IMR-90 (cell line): Measurements from ENCODE around the gene IL1RL1. TPM values are rescaled to one million over a fixed set of nuclear protein-coding genes. Genes with fewer than 3 reads are reported as not detected.

ENCODE experiments used
- ATAC-seq: fragments of 200-7000 bp; cut with Tn5 transposase; 2 replicates; pipeline ENCODE4 v1.9.1; 2020; ENCODE audit warnings: low read depth, mild to moderate bottlenecking, moderate library complexity
- BruUV-seq: library from RNA; stranded (reverse); fragments of 400-500 nt; replicated peaks from 2 replicates; lab custom pipeline; 2021; lab: Mats Ljungman, UMichigan
- CTCF ChIA-PET: fragments of 300-600 bp; formaldehyde crosslinking; extraction: SDS; loops from one replicate; lab custom pipeline; 2021; ENCODE audit warnings: antibody characterized with exemption; lab: Yijun Ruan, JAX
- POLR2A ChIA-PET: fragments of 300-600 bp; sonication (Branson Sonifier 250); formaldehyde crosslinking; loops from one replicate; lab custom pipeline; 2022; ENCODE audit warnings: antibody characterized with exemption; ENCODE audit not compliant: unreplicated experiment; lab: Charles Lee
- DNase-seq: peaks from one replicate; pipeline ENCODE4 v3.0.0; 2013
- H2AFZ ChIP-seq: replicated peaks from 2 replicates; pipeline ENCODE3; 2013; ENCODE audit warnings: low read length, mild to moderate bottlenecking; ENCODE audit not compliant: poor library complexity
- H2AK5ac ChIP-seq: 2 replicates; pipeline ENCODE4 v1.6.1; 2013; ENCODE audit warnings: low read depth, low read length, inconsistent platforms
- H2AK9ac ChIP-seq: replicated peaks from 2 replicates; pipeline ENCODE3; 2013; ENCODE audit warnings: mild to moderate bottlenecking, low read depth, low read length, moderate library complexity; ENCODE audit not compliant: poor library complexity
- H2BK120ac ChIP-seq: 2 replicates; pipeline ENCODE4 v1.6.1; 2013; ENCODE audit warnings: low read depth, low read length, inconsistent platforms
- H2BK15ac ChIP-seq: 3 replicates; pipeline ENCODE4 v1.6.1; 2013; ENCODE audit warnings: low read depth, low read length, inconsistent platforms
- H2BK20ac ChIP-seq: 2 replicates; pipeline ENCODE4 v1.6.1; 2013; ENCODE audit warnings: low read depth, mild to moderate bottlenecking, inconsistent platforms, low read length, moderate library complexity
- H2BK5ac ChIP-seq: 2 replicates; pipeline ENCODE4 v1.6.1; 2013; ENCODE audit warnings: mild to moderate bottlenecking, low read depth, low read length, inconsistent platforms; ENCODE audit not compliant: poor library complexity, severe bottlenecking
- H3K14ac ChIP-seq: replicated peaks from 2 replicates; pipeline ENCODE4 v1.6.1; 2013; ENCODE audit warnings: low read depth, low read length, inconsistent platforms
- H3K18ac ChIP-seq: 2 replicates; pipeline ENCODE4 v1.6.1; 2013; ENCODE audit warnings: low read depth, low read length, control low read depth
- H3K23ac ChIP-seq: 2 replicates; pipeline ENCODE4 v1.6.1; 2013; ENCODE audit warnings: low read depth, low read length, inconsistent platforms
- H3K27ac ChIP-seq: 2 replicates; pipeline ENCODE4 v1.5.1; 2013; ENCODE audit warnings: mild to moderate bottlenecking, control low read depth, low read length; ENCODE audit not compliant: insufficient read depth
- H3K27me3 ChIP-seq: 2 replicates; pipeline ENCODE4 v1.6.1; 2013; ENCODE audit warnings: low read length; ENCODE audit not compliant: control insufficient read depth, insufficient read depth
- H3K36me3 ChIP-seq: 2 replicates; pipeline ENCODE4 v1.6.1; 2013; ENCODE audit warnings: low read length, mixed read lengths; ENCODE audit not compliant: control insufficient read depth, insufficient read depth
- H3K4ac ChIP-seq: 2 replicates; pipeline ENCODE4 v1.6.1; 2013; ENCODE audit warnings: low read depth, low read length, inconsistent platforms
- H3K4me1 ChIP-seq: 2 replicates; pipeline ENCODE4 v1.6.1; 2013; ENCODE audit warnings: low read length, mixed read lengths; ENCODE audit not compliant: control insufficient read depth, insufficient read depth
- H3K4me2 ChIP-seq: 2 replicates; pipeline ENCODE4 v1.6.1; 2013; ENCODE audit warnings: low read depth, mild to moderate bottlenecking, control low read depth, low read length, moderate library complexity
- H3K4me3 ChIP-seq: 2 replicates; pipeline ENCODE4 v1.5.1; 2013; ENCODE audit warnings: low read depth, mild to moderate bottlenecking, control low read depth, low read length, moderate library complexity; ENCODE audit not compliant: insufficient read depth
- H3K56ac ChIP-seq: 2 replicates; pipeline ENCODE4 v1.6.1; 2013; ENCODE audit warnings: low read length, inconsistent platforms; ENCODE audit not compliant: insufficient read depth; ENCODE audit errors: extremely low read depth
- H3K79me1 ChIP-seq, 2 experiments: 2 replicates each; pipeline ENCODE4 v1.6.1; 2013; ENCODE audit warnings: low read length in 2 of 2, inconsistent platforms in 1 of 2, low read depth in 1 of 2
- H3K9ac ChIP-seq: 2 replicates; pipeline ENCODE4 v1.6.1; 2013; ENCODE audit warnings: low read depth, low read length, control low read depth
- H3K9me1 ChIP-seq: 2 replicates; pipeline ENCODE4 v1.6.1; 2013; ENCODE audit warnings: low read length, inconsistent platforms; ENCODE audit not compliant: insufficient read depth
- H3K9me3 ChIP-seq: 2 replicates; pipeline ENCODE4 v1.6.1; 2013; ENCODE audit warnings: low read length; ENCODE audit not compliant: control insufficient read depth, insufficient read depth
- H4K20me1 ChIP-seq: 2 replicates; pipeline ENCODE4 v1.6.1; 2013; ENCODE audit warnings: low read length, inconsistent platforms; ENCODE audit not compliant: insufficient read depth
- H4K5ac ChIP-seq: 2 replicates; pipeline ENCODE4 v1.6.1; 2013; ENCODE audit warnings: mild to moderate bottlenecking, low read depth, low read length, control low read depth
- H4K8ac ChIP-seq, 2 experiments: 2 replicates each; pipeline ENCODE4 v1.6.1; 2013; ENCODE audit warnings: low read depth in 2 of 2, low read length in 2 of 2, control low read depth in 1 of 2, inconsistent platforms in 1 of 2
- H4K91ac ChIP-seq: 2 replicates; pipeline ENCODE4 v1.6.1; 2013; ENCODE audit warnings: low read depth, low read length, inconsistent platforms; ENCODE audit not compliant: insufficient read depth
- BHLHE40 ChIP-seq: fragments of 150-350 bp; IDR thresholded peaks from 2 replicates; pipeline ENCODE4 v1.6.1; 2016; ENCODE audit warnings: mild to moderate bottlenecking, low read depth, low read length
- CTCF ChIP-seq: conservative IDR thresholded peaks from 2 replicates; pipeline ENCODE4 v1.5.1; 2012; ENCODE audit warnings: mild to moderate bottlenecking, low read depth, low read length, improper control_type of control experiment
- FOS ChIP-seq: fragments of 150-350 bp; IDR thresholded peaks from 2 replicates; pipeline ENCODE4 v1.6.1; 2016; ENCODE audit warnings: low read depth, low read length
- MAZ ChIP-seq: IDR thresholded peaks from 2 replicates; pipeline ENCODE4 v1.6.1; 2012; ENCODE audit warnings: low read depth, mild to moderate bottlenecking, low read length, improper control_type of control experiment, moderate library complexity, borderline replicate concordance
- MXI1 ChIP-seq: IDR thresholded peaks from 2 replicates; pipeline ENCODE4 v1.6.1; 2012; ENCODE audit warnings: low read depth, mild to moderate bottlenecking, low read length, moderate library complexity, borderline replicate concordance
- NFE2L2 ChIP-seq: fragments of 150-350 bp; IDR thresholded peaks from 2 replicates; pipeline ENCODE4 v1.6.1; 2016; ENCODE audit warnings: low read depth, mild to moderate bottlenecking, low read length
- RAD21 ChIP-seq: IDR thresholded peaks from 2 replicates; pipeline ENCODE4 v1.6.1; 2012; ENCODE audit warnings: low read length, improper control_type of control experiment
- RCOR1 ChIP-seq: IDR thresholded peaks from 2 replicates; pipeline ENCODE4 v1.6.1; 2012; ENCODE audit warnings: mild to moderate bottlenecking, low read length, improper control_type of control experiment; ENCODE audit not compliant: insufficient replicate concordance
- RFX5 ChIP-seq: IDR thresholded peaks from 2 replicates; pipeline ENCODE4 v1.8.0; 2012; ENCODE audit warnings: low read depth, mild to moderate bottlenecking, low read length, moderate library complexity
- USF2 ChIP-seq: fragments of 150-350 bp; IDR thresholded peaks from 2 replicates; pipeline ENCODE4 v1.6.1; 2017; ENCODE audit warnings: mild to moderate bottlenecking, antibody characterized with exemption, low read length, low read depth
- WGBS, 2 experiments: methylation state at CpG; one replicate each; pipeline versions ENCODE4 v1.1.5 to v1.1.7; 2013; ENCODE audit warnings: missing lambda C conversion rate in 2 of 2; ENCODE audit not compliant: insufficient read length in 1 of 2; ENCODE audit errors: extremely low coverage in 2 of 2; 5-methylcytosine and 5-hydroxymethylcytosine counted together
- dilution Hi-C: fragments of 300-500 bp; cut with HindIII; formaldehyde crosslinking; loops from one replicate; pipeline ENCODE4 v1.14.3; 2018; ENCODE audit warnings: low sequenced_read_pairs; ENCODE audit not compliant: unreplicated experiment
- in situ Hi-C: fragments of 300-500 bp; cut with MboI; formaldehyde crosslinking; loops from 3 replicates; pipeline ENCODE4 v1.14.3; 2019; ENCODE audit warnings: low sequenced_read_pairs, inconsistent platforms, mixed read lengths
- intact Hi-C: fragments of 100-400 bp; cut with micrococcal nuclease; formaldehyde crosslinking; loops from 2 replicates; pipeline ENCODE4 v1.10.0; 2022
- polyA plus RNA-seq, 3 experiments: library from polyadenylated mRNA; depleted of rRNA; stranded (reverse); fragments of >200 nt; gene quantifications; 2 replicates each; pipeline ENCODE4 v1.2.3, GENCODE V29; 2012; ENCODE audit warnings: low replicate concordance in 1 of 3
- total RNA-seq: library from RNA; depleted of rRNA; stranded (reverse); fragments of >200 nt; gene quantifications from 2 replicates; pipeline ENCODE4 v1.2.3, GENCODE V29; 2012

The IL1RL1 gene
- total and polyA plus RNA-seq, 2 of the 4 experiments (the other 2 are of a cell fraction): under 0.01 to 0.14 TPM

- Histone ChIP-seq H3K4me3 (no peak overlapping the region), H3K4ac (no peak overlapping the region), H3K4me2 (no peak overlapping the region), H3K9ac (no peak overlapping the region), H3K14ac (no peak overlapping the region), H2AK5ac (no peak overlapping the region), H2AFZ (no peak overlapping the region), H4K8ac (no peak overlapping the region), H4K5ac (no peak overlapping the region), H3K36me3 (no peaks in the 10 kb centered on the region), H2AK9ac (no peak overlapping the region), H3K9me3 (peaks cover 3% of the 10 kb centered on the region; the same call in 1 of the 2 replicates), H4K91ac (no peak overlapping the region), H2BK120ac (no peak overlapping the region), H2BK5ac (no peak overlapping the region), H3K23ac (no peak overlapping the region), H3K18ac (no peak overlapping the region), H2BK15ac (no peak overlapping the region), H3K27me3 (no peaks in the 10 kb centered on the region), H3K9me1 (no peaks in the 10 kb centered on the region), H3K27ac (no peak overlapping the region), H4K20me1 (no peaks in the 10 kb centered on the region), H3K4me1 (no peaks in the 10 kb centered on the region), H3K56ac (no peak overlapping the region), H3K79me1 (no peaks in the 10 kb centered on the region), H2BK20ac (no peak overlapping the region)
- ChIA-PET POLR2A (no interaction called here), CTCF (no interaction called here)
- ATAC-seq: no peak
- DNase-seq: no peak
- TF ChIP-seq MAZ (no peak), RFX5 (no peak), MXI1 (no peak), NFE2L2 (no peak), RCOR1 (no peak), BHLHE40 (no peak), USF2 (no peak), FOS (no peak), RAD21 (no peak), CTCF (no peak)
- no TSS peak for BruUV-seq
- WGBS, 2 experiments: 75% methylated on average over 1 of the region's 3 CpGs; no CpG with 5 or more reads in 1 of the 2 experiments
- in situ Hi-C loops: no loop called here
- intact Hi-C loops: no loop called here
- dilution Hi-C loops: no loop called here
These were observed 75.6 kb downstream of the IL1RL1 start for GRCh38 chr2:102386867-102387541.
